HepG2 (cell line): Measurements from ENCODE around the gene SLC13A5. TPM values are rescaled to one million over a fixed set of nuclear protein-coding genes. Genes with fewer than 3 reads are reported as not detected.
A peak's percentile ranks its signal among the peaks of the same experiment; 100 is the strongest.

Experiments
- AKAP8 ChIP-seq: sonication (generic); formaldehyde crosslinking; IDR thresholded peaks from 2 replicates; pipeline ENCODE4 v1.5.1; 2020; ENCODE audit warnings: mild to moderate bottlenecking, missing genetic modification reagents
- CHD4 ChIP-seq: fragments of 200-600 bp; sonication (generic); IDR thresholded peaks from 2 replicates; pipeline ENCODE4 v1.7.0; 2017; ENCODE audit warnings: mild to moderate bottlenecking, low read length, borderline replicate concordance
- ELK4 ChIP-seq: sonication (generic); formaldehyde crosslinking; IDR thresholded peaks from 2 replicates; pipeline ENCODE4 v1.9.0; 2021; ENCODE audit warnings: missing genetic modification reagents, borderline replicate concordance
- ETV6 ChIP-seq: sonication (generic); formaldehyde crosslinking; conservative IDR thresholded peaks from 2 replicates; pipeline ENCODE4 v1.4.0; 2020; ENCODE audit warnings: missing genetic modification reagents
- HDAC6 ChIP-seq: fragments of 200-600 bp; sonication (generic); IDR thresholded peaks from 2 replicates; pipeline ENCODE4 v1.7.0; 2017; ENCODE audit warnings: mild to moderate bottlenecking, antibody characterized with exemption, low read length, low read depth
- MIER2 ChIP-seq: IDR thresholded peaks from 2 replicates; pipeline ENCODE4 v1.6.1; 2016; ENCODE audit warnings: missing biosample characterization, missing genetic modification reagents
- MXD3 ChIP-seq: IDR thresholded peaks from 2 replicates; pipeline ENCODE4 v1.6.1; 2016; ENCODE audit warnings: mild to moderate bottlenecking, missing biosample characterization, missing genetic modification reagents
- PHF20 ChIP-seq: sonication (generic); formaldehyde crosslinking; IDR thresholded peaks from 2 replicates; pipeline ENCODE4 v1.5.0; 2020; ENCODE audit warnings: mild to moderate bottlenecking, missing genetic modification reagents
- RFX5 ChIP-seq: IDR thresholded peaks from 2 replicates; pipeline ENCODE4 v1.6.1; 2011; ENCODE audit warnings: low read depth, low read length, improper control_type of control experiment
- SIN3A ChIP-seq: IDR thresholded peaks from 2 replicates; pipeline ENCODE4 v1.6.1; 2011; ENCODE audit warnings: low read depth, mild to moderate bottlenecking, control low read depth, low read length, borderline replicate concordance
- THAP7 ChIP-seq: sonication (generic); formaldehyde crosslinking; IDR thresholded peaks from 2 replicates; pipeline ENCODE4 v1.8.1; 2023; ENCODE audit warnings: mild to moderate bottlenecking, missing genetic modification reagents
- YY1 ChIP-seq: IDR thresholded peaks from 2 replicates; pipeline ENCODE4 v1.6.1; 2011; ENCODE audit warnings: low read length, low read depth, moderate library complexity, mild to moderate bottlenecking; ENCODE audit not compliant: insufficient read depth, insufficient replicate concordance
- ZBTB39 ChIP-seq: sonication (generic); formaldehyde crosslinking; IDR thresholded peaks from 2 replicates; pipeline ENCODE4 v1.5.0; 2020; ENCODE audit warnings: missing genetic modification reagents
- ZFAT ChIP-seq: sonication (generic); formaldehyde crosslinking; conservative IDR thresholded peaks from 2 replicates; pipeline ENCODE4 v1.8.1; 2023; ENCODE audit warnings: missing genetic modification reagents, inconsistent platforms
- ZFP36L2 ChIP-seq: sonication (generic); formaldehyde crosslinking; IDR thresholded peaks from 2 replicates; pipeline ENCODE4 v1.4.0; 2020; ENCODE audit warnings: missing genetic modification reagents
- ZFP90 ChIP-seq: sonication (generic); formaldehyde crosslinking; IDR thresholded peaks from 2 replicates; pipeline ENCODE4 v1.8.0; 2022; ENCODE audit warnings: missing genetic modification reagents, mild to moderate bottlenecking, inconsistent platforms, borderline replicate concordance
- ZNF101 ChIP-seq: sonication (generic); formaldehyde crosslinking; IDR thresholded peaks from 2 replicates; pipeline ENCODE4 v1.4.0; 2020; ENCODE audit warnings: mild to moderate bottlenecking, low read depth, missing genetic modification reagents, borderline replicate concordance
- ZNF264 ChIP-seq: sonication (generic); formaldehyde crosslinking; IDR thresholded peaks from 2 replicates; pipeline ENCODE4 v1.4.0; 2020; ENCODE audit warnings: missing genetic modification reagents
- ZNF414 ChIP-seq: sonication (generic); formaldehyde crosslinking; IDR thresholded peaks from 2 replicates; pipeline ENCODE4 v1.5.0; 2020; ENCODE audit warnings: missing genetic modification reagents
- ZNF510 ChIP-seq: sonication (generic); formaldehyde crosslinking; IDR thresholded peaks from 2 replicates; pipeline ENCODE4 v1.4.0; 2020; ENCODE audit warnings: low read depth, mild to moderate bottlenecking, missing genetic modification reagents
- ZNF564 ChIP-seq: sonication (generic); formaldehyde crosslinking; IDR thresholded peaks from 2 replicates; pipeline ENCODE4 v1.8.1; 2023; ENCODE audit warnings: mild to moderate bottlenecking, missing genetic modification reagents
- polyA plus RNA-seq, 8 experiments: library from polyadenylated mRNA; depleted of rRNA in 3 of 8; stranded (reverse) in 7 of 8; unstranded in 1 of 8; fragments of >200 nt; fragmentation: Illumina TruSeq in 4 of 8; extraction: Trizol in 4 of 8; gene quantifications; 2 replicates each; pipeline versions ENCODE4 v1.2.1 to v1.2.3, GENCODE V29; 2011 to 2016; ENCODE audit warnings: low read depth in 4 of 8, missing spikeins in 1 of 8, mixed read lengths in 1 of 8; ENCODE audit not compliant: insufficient read depth in 1 of 8
- total RNA-seq, 5 experiments: library from RNA; depleted of rRNA; stranded (reverse); fragments of >200 nt; fragmentation: Illumina TruSeq; extraction: Trizol; gene quantifications; 2 replicates each; pipeline ENCODE4 v1.2.3, GENCODE V29; 2016; ENCODE audit warnings: low read depth in 1 of 5
- TF ChIP-seq, protein P1 (sequence below): sonication (generic); formaldehyde crosslinking; IDR thresholded peaks from 2 replicates; pipeline ENCODE4 v1.5.0; 2020; ENCODE audit warnings: missing genetic modification reagents, mild to moderate bottlenecking, borderline replicate concordance
- TF ChIP-seq, protein P2 (sequence below): IDR thresholded peaks from 2 replicates; pipeline ENCODE4 v1.6.1; 2016; ENCODE audit warnings: missing genetic modification reagents, missing compliant biosample characterization

SLC13A5 gene
- total and polyA plus RNA-seq, 2 of the 13 experiments (the other 11 are each of a cell fraction or from before 2014, with no cell fraction given) = 42.8 to 310 TPM

GRCh38 chr17:6640536-6641246, 72.5 kb downstream of the SLC13A5 start, which contains the start of the genes KIAA0753 and TXNDC17 (continued):
- no peak; the same call in 1 of the 2 replicates for TF ChIP-seq ZNF414 (CRISPR knock-in tag)
- TF ChIP-seq, protein P1, sequence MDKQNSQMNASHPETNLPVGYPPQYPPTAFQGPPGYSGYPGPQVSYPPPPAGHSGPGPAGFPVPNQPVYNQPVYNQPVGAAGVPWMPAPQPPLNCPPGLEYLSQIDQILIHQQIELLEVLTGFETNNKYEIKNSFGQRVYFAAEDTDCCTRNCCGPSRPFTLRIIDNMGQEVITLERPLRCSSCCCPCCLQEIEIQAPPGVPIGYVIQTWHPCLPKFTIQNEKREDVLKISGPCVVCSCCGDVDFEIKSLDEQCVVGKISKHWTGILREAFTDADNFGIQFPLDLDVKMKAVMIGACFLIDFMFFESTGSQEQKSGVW = no peak
- TF ChIP-seq ETV6 (CRISPR knock-in tag) = no peak
- peak; percentile 17 for TF ChIP-seq YY1
- TF ChIP-seq RFX5 = no peak
- peak; percentile 95 for TF ChIP-seq SIN3A
- TF ChIP-seq ZFP90 (CRISPR knock-in tag) = peak; percentile 72
- peak; percentile 92 for TF ChIP-seq PHF20
- TF ChIP-seq ZNF101 = 0 out of 2 replicates have a peak, but pooled peaks have one; percentile 54
- TF ChIP-seq, protein P2, sequence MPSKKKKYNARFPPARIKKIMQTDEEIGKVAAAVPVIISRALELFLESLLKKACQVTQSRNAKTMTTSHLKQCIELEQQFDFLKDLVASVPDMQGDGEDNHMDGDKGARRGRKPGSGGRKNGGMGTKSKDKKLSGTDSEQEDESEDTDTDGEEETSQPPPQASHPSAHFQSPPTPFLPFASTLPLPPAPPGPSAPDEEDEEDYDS = peak; percentile 84
- 0 out of 2 replicates have a peak, but pooled peaks have one; percentile 75 for TF ChIP-seq ZNF510 (CRISPR knock-in tag)
- TF ChIP-seq ZFP36L2 (CRISPR knock-in tag) = 0 out of 2 replicates have a peak, but pooled peaks have one; percentile 1
- TF ChIP-seq HDAC6 = no peak
- no peak for TF ChIP-seq ELK4 (CRISPR knock-in tag)
- TF ChIP-seq ZBTB39 = no peak
- 0 out of 2 replicates have a peak, but pooled peaks have one; percentile 39 for TF ChIP-seq MIER2 (CRISPR knock-in tag)
- peak; percentile 83; the same call in 1 of the 2 replicates for TF ChIP-seq AKAP8 (CRISPR knock-in tag)
- TF ChIP-seq CHD4 = no peak
- no peak for TF ChIP-seq ZFAT (CRISPR knock-in tag)
- no peak; the same call in 1 of the 2 replicates for TF ChIP-seq ZNF564
- TF ChIP-seq ZNF264 (CRISPR knock-in tag) = peak; percentile 66; the same call in 1 of the 2 replicates
- TF ChIP-seq MXD3 = no peak; the same call in 1 of the 2 replicates
- TF ChIP-seq THAP7 = no peak; the same call in 1 of the 2 replicates
